SK-N-SH (cell line): Measurements from ENCODE around the gene MUSK. TPM values are rescaled to one million over a fixed set of nuclear protein-coding genes. Genes with fewer than 3 reads are reported as not detected.

Source experiments
- CTCF ChIA-PET: fragments of 300-600, 350-600 bp; formaldehyde crosslinking; extraction: SDS; loops from one replicate; lab custom pipeline; 2021; lab: Yijun Ruan, JAX
- POLR2A ChIA-PET: fragments of 350-600 bp; sonication (Branson Sonifier 250); formaldehyde crosslinking; extraction: SDS; loops from one replicate; lab custom pipeline; 2020; ENCODE audit warnings: antibody characterized with exemption, inconsistent platforms; lab: Yijun Ruan, JAX
- DNase-seq: peaks from one replicate; pipeline ENCODE4 v3.0.0; 2012
- H2AFZ ChIP-seq: fragments of 200-600 bp; sonication (generic); 2 replicates; pipeline ENCODE4 v1.8.1; 2016; ENCODE audit warnings: antibody characterized with exemption, mild to moderate bottlenecking, low read depth
- H3F3A ChIP-seq: fragments of 200-600 bp; sonication (generic); replicated peaks from 2 replicates; pipeline ENCODE3; 2016; ENCODE audit warnings: antibody characterized with exemption, mild to moderate bottlenecking; ENCODE audit not compliant: insufficient read depth
- H3K27ac ChIP-seq, 2 experiments: fragments of 200-500 bp in 1 of 2; fragments of 200-600 bp in 1 of 2; sonication (Bioruptor generic) in 1 of 2; sonication (generic), shearing (Covaris generic) in 1 of 2; 2 replicates each; pipeline versions ENCODE4 v1.5.1 to v1.6.1; 2014 to 2016; ENCODE audit warnings: low read depth in 2 of 2, inconsistent platforms in 1 of 2, low read length in 1 of 2, mild to moderate bottlenecking in 1 of 2, mixed read lengths in 1 of 2
- H3K27me3 ChIP-seq: fragments of 200-600 bp; sonication (generic), shearing (Covaris generic); 2 replicates; pipeline ENCODE4 v1.6.1; 2016; ENCODE audit warnings: mixed run types; ENCODE audit not compliant: insufficient read depth
- H3K36me3 ChIP-seq, 2 experiments: fragments of 200-500 bp in 1 of 2; fragments of 200-600 bp in 1 of 2; sonication (Bioruptor generic) in 1 of 2; sonication (generic) in 1 of 2; replicated peaks in 1 of 2; 2 replicates each; pipeline versions ENCODE3 to v1.5.1; 2014 to 2016; ENCODE audit warnings: low read length in 1 of 2, mild to moderate bottlenecking in 1 of 2; ENCODE audit not compliant: insufficient read depth in 2 of 2, control insufficient read depth in 1 of 2
- H3K4me1 ChIP-seq, 2 experiments: fragments of 200-500 bp in 1 of 2; fragments of 200-600 bp in 1 of 2; sonication (Bioruptor generic) in 1 of 2; sonication (generic), shearing (Covaris generic) in 1 of 2; 2 replicates each; pipeline versions ENCODE4 v1.5.1 to v1.6.1; 2014 to 2016; ENCODE audit warnings: low read depth in 1 of 2, low read length in 1 of 2, mixed run types in 1 of 2; ENCODE audit not compliant: insufficient read depth in 2 of 2, control insufficient read depth in 1 of 2
- H3K4me2 ChIP-seq: fragments of 200-600 bp; sonication (generic), shearing (Covaris generic); 2 replicates; pipeline ENCODE4 v1.6.1; 2017; ENCODE audit warnings: mixed run types
- H3K4me3 ChIP-seq, 2 experiments: fragments of 200-500 bp in 1 of 2; fragments of 200-600 bp in 1 of 2; sonication (Bioruptor generic) in 1 of 2; sonication (generic), shearing (Covaris generic) in 1 of 2; 2 replicates each; pipeline versions ENCODE4 v1.5.1 to v1.8.1; 2014 to 2016; ENCODE audit warnings: low read depth in 2 of 2, inconsistent platforms in 1 of 2, low read length in 1 of 2, mild to moderate bottlenecking in 1 of 2, mixed read lengths in 1 of 2, moderate library complexity in 1 of 2
- H3K79me2 ChIP-seq: fragments of 200-600 bp; sonication (generic); 2 replicates; pipeline ENCODE4 v1.8.1; 2017; ENCODE audit warnings: mild to moderate bottlenecking; ENCODE audit not compliant: insufficient read depth
- H3K9ac ChIP-seq: fragments of 200-600 bp; sonication (generic); 2 replicates; pipeline ENCODE4 v1.6.1; 2017; ENCODE audit warnings: mixed run types
- H3K9me2 ChIP-seq: fragments of 200-600 bp; sonication (generic); 2 replicates; pipeline ENCODE4 v1.6.1; 2017; ENCODE audit warnings: mixed run types
- H3K9me3 ChIP-seq: fragments of 200-600 bp; sonication (generic); 2 replicates; pipeline ENCODE4 v1.6.1; 2017; ENCODE audit warnings: mixed run types, mild to moderate bottlenecking, moderate library complexity
- H4K20me1 ChIP-seq: fragments of 200-600 bp; sonication (generic); 2 replicates; pipeline ENCODE4 v1.6.1; 2017; ENCODE audit warnings: mild to moderate bottlenecking, mixed run types; ENCODE audit not compliant: insufficient read depth
- CTCF ChIP-seq: fragments of 200-600 bp; sonication (generic); IDR thresholded peaks from 2 replicates; pipeline ENCODE4 v1.6.1; 2017; ENCODE audit warnings: antibody characterized with exemption, mild to moderate bottlenecking, moderate library complexity
- EP300 ChIP-seq, 2 experiments: IDR thresholded peaks; 2 replicates each; pipeline versions ENCODE4 v1.4.0 to v1.6.1; 2012; ENCODE audit warnings: borderline replicate concordance in 1 of 2, low read depth in 1 of 2, low read length in 1 of 2
- FOXJ3 ChIP-seq: sonication (generic); formaldehyde crosslinking; IDR thresholded peaks from 2 replicates; pipeline ENCODE4 v1.5.1; 2020; ENCODE audit warnings: mild to moderate bottlenecking, missing genetic modification reagents
- IRF3 ChIP-seq: fragments of 150-350 bp; IDR thresholded peaks from 2 replicates; pipeline ENCODE4 v1.6.1; 2016; ENCODE audit warnings: mild to moderate bottlenecking, low read depth, low read length
- JUND ChIP-seq: IDR thresholded peaks from 2 replicates; pipeline ENCODE4 v1.4.0; 2012
- NFIC ChIP-seq: IDR thresholded peaks from 2 replicates; pipeline ENCODE4 v1.4.0; 2012; ENCODE audit warnings: borderline replicate concordance
- POLR2AphosphoS5 ChIP-seq: IDR thresholded peaks from 2 replicates; pipeline ENCODE4 v1.6.1; 2012; ENCODE audit warnings: low read depth, low read length
- RAD21 ChIP-seq: IDR thresholded peaks from 2 replicates; pipeline ENCODE4 v1.6.1; 2012; ENCODE audit warnings: mild to moderate bottlenecking, low read length
- RCOR1 ChIP-seq: fragments of 150-350 bp; IDR thresholded peaks from 2 replicates; pipeline ENCODE4 v1.6.1; 2017; ENCODE audit warnings: antibody characterized with exemption, low read length
- REST ChIP-seq: IDR thresholded peaks from 2 replicates; pipeline ENCODE4 v1.6.1; 2012; ENCODE audit warnings: mild to moderate bottlenecking, low read depth, low read length, moderate library complexity
- RFX5 ChIP-seq: IDR thresholded peaks from 2 replicates; pipeline ENCODE4 v1.6.1; 2012; ENCODE audit warnings: mild to moderate bottlenecking, improper control_type of control experiment, low read length
- RXRA ChIP-seq: IDR thresholded peaks from 2 replicates; pipeline ENCODE4 v1.4.0; 2012; ENCODE audit warnings: low read depth, mild to moderate bottlenecking, borderline replicate concordance
- USF1 ChIP-seq: IDR thresholded peaks from 2 replicates; pipeline ENCODE4 v1.4.0; 2012; ENCODE audit warnings: low read depth, borderline replicate concordance
- USF2 ChIP-seq: fragments of 150-350 bp; IDR thresholded peaks from 2 replicates; pipeline ENCODE4 v1.6.1; 2017; ENCODE audit warnings: antibody characterized with exemption, low read length, low read depth, borderline replicate concordance
- WGBS: methylation state at CpG from one replicate; pipeline ENCODE4 v1.1.6; 2017; ENCODE audit warnings: low lambda C conversion rate; 5-methylcytosine and 5-hydroxymethylcytosine counted together
- polyA plus RNA-seq, 3 experiments: library from polyadenylated mRNA; depleted of rRNA; stranded (reverse); fragments of >200 nt; gene quantifications; 2 replicates each; pipeline ENCODE4 v1.2.3, GENCODE V29; 2012

The MUSK gene
- polyA plus RNA-seq, 1 of the 3 experiments (the other 2 are of a cell fraction): not detected

GRCh38 chr9:110669433-110669832, 842 bp downstream of the MUSK start:
- no peak overlapping the region for H3K4me2 ChIP-seq
- POLR2A ChIA-PET: no interaction called here
- CTCF ChIA-PET: no interaction called here
- H3K4me3 ChIP-seq: no peak overlapping the region
- 86% methylated on average over 5 of the region's 5 CpGs for WGBS
- no peaks in the 10 kb centered on the region for H3K9me3 ChIP-seq
- DNase-seq: no peak
- H4K20me1 ChIP-seq: no peaks in the 10 kb centered on the region
- no peaks in the 10 kb centered on the region for H3K27me3 ChIP-seq
- TF ChIP-seq CTCF: no peak
- no peak for TF ChIP-seq POLR2AphosphoS5
- TF ChIP-seq USF2: no peak
- TF ChIP-seq IRF3: no peak
- no peak for TF ChIP-seq RFX5
- TF ChIP-seq RXRA: no peak
- TF ChIP-seq USF1: no peak
- no peak for TF ChIP-seq NFIC
- TF ChIP-seq RAD21: no peak
- no peak for TF ChIP-seq EP300 (IDR thresholded peaks at IDR 0.05; ENCODE audit: borderline replicate concordance in 1 of 2, low read depth in 1 of 2, low read length in 1 of 2)
- TF ChIP-seq FOXJ3 (CRISPR knock-in tag): no peak
- no peak for TF ChIP-seq REST
- TF ChIP-seq RCOR1: no peak
- TF ChIP-seq JUND: no peak
- H3K27ac ChIP-seq: no peak overlapping the region
- H3K9me2 ChIP-seq: no peaks in the 10 kb centered on the region
- H3K9ac ChIP-seq: no peak overlapping the region
- H3K36me3 ChIP-seq: no peaks in the 10 kb centered on the region
- H3F3A ChIP-seq: no peaks in the 10 kb centered on the region
- H3K4me1 ChIP-seq: no peaks in the 10 kb centered on the region
- no peaks in the 10 kb centered on the region for H3K79me2 ChIP-seq
- no peak overlapping the region for H2AFZ ChIP-seq
